ENCODE results near the gene BAIAP2L2. TPM values are rescaled to one million over a fixed set of nuclear protein-coding genes. Genes with fewer than 3 reads are reported as not detected.

The BAIAP2L2 gene
- total RNA-seq, 2 donors from 2014 or later = 2.5 TPM; not detected in 1

DNA sequence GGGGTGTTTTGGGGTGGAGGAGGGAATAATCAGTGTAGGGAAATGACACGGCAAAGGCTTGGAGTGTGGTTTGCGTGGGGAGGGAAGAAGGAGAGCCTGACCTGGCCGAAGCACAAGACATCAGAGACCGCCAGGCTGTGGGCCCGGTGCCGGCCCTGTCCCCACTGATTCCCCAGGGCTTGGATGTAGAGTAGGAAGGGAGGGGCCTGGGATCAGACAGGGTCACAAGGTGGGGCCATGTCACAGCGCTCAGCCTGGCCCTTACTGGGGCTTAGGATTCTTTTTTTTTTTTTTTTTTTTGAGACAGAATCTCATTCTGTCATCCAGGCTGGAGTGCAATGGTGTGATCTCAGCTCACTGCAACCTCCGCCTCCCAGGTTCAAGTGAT, 43.5 kb downstream of the BAIAP2L2 start:
- peaks cover 32 to 55% of the 10 kb centered on the region in 2 donors for H3K4me1 ChIP-seq (ENCODE audit: control insufficient read depth in 1 of 2, low read depth in 2 of 2)
- TF ChIP-seq, protein P1, sequence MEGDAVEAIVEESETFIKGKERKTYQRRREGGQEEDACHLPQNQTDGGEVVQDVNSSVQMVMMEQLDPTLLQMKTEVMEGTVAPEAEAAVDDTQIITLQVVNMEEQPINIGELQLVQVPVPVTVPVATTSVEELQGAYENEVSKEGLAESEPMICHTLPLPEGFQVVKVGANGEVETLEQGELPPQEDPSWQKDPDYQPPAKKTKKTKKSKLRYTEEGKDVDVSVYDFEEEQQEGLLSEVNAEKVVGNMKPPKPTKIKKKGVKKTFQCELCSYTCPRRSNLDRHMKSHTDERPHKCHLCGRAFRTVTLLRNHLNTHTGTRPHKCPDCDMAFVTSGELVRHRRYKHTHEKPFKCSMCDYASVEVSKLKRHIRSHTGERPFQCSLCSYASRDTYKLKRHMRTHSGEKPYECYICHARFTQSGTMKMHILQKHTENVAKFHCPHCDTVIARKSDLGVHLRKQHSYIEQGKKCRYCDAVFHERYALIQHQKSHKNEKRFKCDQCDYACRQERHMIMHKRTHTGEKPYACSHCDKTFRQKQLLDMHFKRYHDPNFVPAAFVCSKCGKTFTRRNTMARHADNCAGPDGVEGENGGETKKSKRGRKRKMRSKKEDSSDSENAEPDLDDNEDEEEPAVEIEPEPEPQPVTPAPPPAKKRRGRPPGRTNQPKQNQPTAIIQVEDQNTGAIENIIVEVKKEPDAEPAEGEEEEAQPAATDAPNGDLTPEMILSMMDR (IDR thresholded peaks at IDR 0.05) = no peak
- no peaks in the 10 kb centered on the region for H3K27me3 ChIP-seq (replicated peaks; ENCODE audit: insufficient read depth)
- H3K4me3 ChIP-seq = no peak overlapping the region
- H3K36me3 ChIP-seq = peaks cover 25% of the 10 kb centered on the region
- DNase-seq (ENCODE audit: low spot score) = no peak
- H3K27ac ChIP-seq = peak overlapping the region; percentile 94 to 96
- no peak for ATAC-seq (ENCODE audit: insufficient number of reproducible peaks, low FRiP score, low read depth)
- H3K9me3 ChIP-seq = no peaks in the 10 kb centered on the region

DNA sequence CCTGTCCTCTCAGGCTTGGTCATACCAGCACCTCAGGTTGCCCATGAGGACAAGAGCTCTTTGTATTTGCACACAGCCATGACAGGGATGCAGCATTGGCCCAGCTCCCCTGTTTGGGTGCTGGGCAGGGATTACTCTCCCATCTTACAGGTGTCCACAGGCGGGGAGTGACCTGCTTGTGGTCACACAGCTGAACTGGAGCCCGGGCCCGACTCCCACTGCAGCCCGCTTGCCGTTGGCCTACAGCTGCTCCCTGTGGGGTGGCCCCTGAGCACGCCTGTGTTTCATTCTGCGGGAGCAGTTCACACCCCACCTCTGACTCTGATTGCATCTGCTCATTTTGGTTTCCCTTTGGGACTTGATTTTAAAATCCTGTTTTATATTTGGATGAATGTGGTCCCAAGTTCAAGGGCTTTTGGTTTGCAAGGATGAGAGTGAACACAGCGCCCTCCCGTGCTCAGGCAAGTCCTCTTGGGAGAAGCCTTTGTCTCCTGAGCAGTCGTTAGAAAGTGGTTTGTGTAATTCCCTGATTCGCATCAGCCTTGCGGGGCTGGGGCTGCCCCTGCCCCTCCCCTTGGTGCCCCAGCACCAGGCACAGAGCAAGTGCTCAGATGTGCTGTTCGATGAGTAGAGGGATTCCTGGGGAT, 44.0 kb downstream of the BAIAP2L2 start:
- Histone ChIP-seq H3K36me3 (peaks cover 21% of the 10 kb centered on the region), H3K4me1 (ENCODE audit: control insufficient read depth in 1 of 2, low read depth in 2 of 2) (peaks cover 32 to 50% of the 10 kb centered on the region in 2 donors), H3K4me3 (no peak overlapping the region), H3K27me3 (replicated peaks; ENCODE audit: insufficient read depth) (no peaks in the 10 kb centered on the region), H3K9me3 (no peaks in the 10 kb centered on the region), H3K27ac (peak overlapping the region; percentile 94 to 96)
- no peak for DNase-seq (ENCODE audit: low spot score)
- TF ChIP-seq, protein P1 (IDR thresholded peaks at IDR 0.05) = no peak
- ATAC-seq (ENCODE audit: insufficient number of reproducible peaks, low FRiP score, low read depth) = no peak

DNA sequence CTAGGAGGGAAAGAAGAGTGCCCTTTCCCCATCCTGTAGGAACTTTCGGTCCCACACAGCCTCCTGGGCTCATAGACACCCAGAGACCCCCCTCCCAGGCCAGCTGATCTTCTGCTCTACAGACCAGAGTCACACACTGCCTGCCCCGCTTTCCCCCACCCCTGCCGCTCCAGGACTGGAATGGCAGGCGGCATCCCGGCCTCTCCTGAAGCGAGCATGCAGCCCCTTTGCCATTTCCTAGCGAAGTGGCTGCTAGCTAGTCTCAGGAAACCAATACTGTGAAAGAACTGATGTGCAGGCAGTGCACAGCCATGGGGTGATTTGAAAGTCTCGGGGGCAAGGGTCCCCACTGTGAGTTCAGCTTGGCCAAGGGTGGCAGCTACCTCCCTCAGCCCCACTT, 44.9 kb downstream of the BAIAP2L2 start:
- Histone ChIP-seq H3K4me1 (ENCODE audit: control insufficient read depth in 1 of 2, low read depth in 2 of 2) (peaks cover 30 to 41% of the 10 kb centered on the region in 2 donors), H3K27me3 (replicated peaks; ENCODE audit: insufficient read depth) (no peaks in the 10 kb centered on the region), H3K36me3 (peaks cover 18% of the 10 kb centered on the region), H3K9me3 (no peaks in the 10 kb centered on the region), H3K27ac (peak overlapping the region in 1 of 2 donors; percentile 94), H3K4me3 (no peak overlapping the region)
- ATAC-seq (ENCODE audit: insufficient number of reproducible peaks, low FRiP score, low read depth) = no peak
- TF ChIP-seq, protein P1 (IDR thresholded peaks at IDR 0.05) = no peak
- DNase-seq (ENCODE audit: low spot score) = no peak

DNA sequence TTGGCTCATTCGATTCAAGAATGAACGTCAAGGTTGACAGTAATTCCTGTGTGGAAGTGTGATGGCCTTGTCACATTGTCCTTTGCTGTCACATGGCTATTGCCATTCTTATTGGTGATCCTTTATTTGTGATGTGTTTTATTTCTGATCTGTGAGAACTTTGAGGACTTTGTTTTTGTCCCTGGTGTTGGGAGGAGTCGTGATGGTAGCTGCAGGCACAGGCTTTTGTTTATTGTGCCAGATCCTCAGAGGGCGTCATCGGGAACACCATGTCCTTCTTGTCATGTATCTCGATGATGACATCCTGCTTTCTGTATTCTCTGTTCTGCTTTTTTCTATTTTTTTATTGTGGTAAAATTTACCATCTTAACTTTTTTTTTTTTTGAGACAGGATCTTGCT, 47.7 kb downstream of the BAIAP2L2 start:
- peak overlapping the region; percentile 50 to 55 for H3K27ac ChIP-seq
- DNase-seq (ENCODE audit: low spot score) = no peak
- no peaks in the 10 kb centered on the region for H3K9me3 ChIP-seq
- no peak for ATAC-seq (ENCODE audit: insufficient number of reproducible peaks, low FRiP score, low read depth)
- peaks cover 11 to 19% of the 10 kb centered on the region in 2 donors for H3K4me1 ChIP-seq (ENCODE audit: control insufficient read depth in 1 of 2, low read depth in 2 of 2)
- TF ChIP-seq, protein P1 (IDR thresholded peaks at IDR 0.05) = no peak
- H3K4me3 ChIP-seq = no peak overlapping the region
- H3K36me3 ChIP-seq = peaks cover 22% of the 10 kb centered on the region
- H3K27me3 ChIP-seq (replicated peaks; ENCODE audit: insufficient read depth) = no peaks in the 10 kb centered on the region

DNA sequence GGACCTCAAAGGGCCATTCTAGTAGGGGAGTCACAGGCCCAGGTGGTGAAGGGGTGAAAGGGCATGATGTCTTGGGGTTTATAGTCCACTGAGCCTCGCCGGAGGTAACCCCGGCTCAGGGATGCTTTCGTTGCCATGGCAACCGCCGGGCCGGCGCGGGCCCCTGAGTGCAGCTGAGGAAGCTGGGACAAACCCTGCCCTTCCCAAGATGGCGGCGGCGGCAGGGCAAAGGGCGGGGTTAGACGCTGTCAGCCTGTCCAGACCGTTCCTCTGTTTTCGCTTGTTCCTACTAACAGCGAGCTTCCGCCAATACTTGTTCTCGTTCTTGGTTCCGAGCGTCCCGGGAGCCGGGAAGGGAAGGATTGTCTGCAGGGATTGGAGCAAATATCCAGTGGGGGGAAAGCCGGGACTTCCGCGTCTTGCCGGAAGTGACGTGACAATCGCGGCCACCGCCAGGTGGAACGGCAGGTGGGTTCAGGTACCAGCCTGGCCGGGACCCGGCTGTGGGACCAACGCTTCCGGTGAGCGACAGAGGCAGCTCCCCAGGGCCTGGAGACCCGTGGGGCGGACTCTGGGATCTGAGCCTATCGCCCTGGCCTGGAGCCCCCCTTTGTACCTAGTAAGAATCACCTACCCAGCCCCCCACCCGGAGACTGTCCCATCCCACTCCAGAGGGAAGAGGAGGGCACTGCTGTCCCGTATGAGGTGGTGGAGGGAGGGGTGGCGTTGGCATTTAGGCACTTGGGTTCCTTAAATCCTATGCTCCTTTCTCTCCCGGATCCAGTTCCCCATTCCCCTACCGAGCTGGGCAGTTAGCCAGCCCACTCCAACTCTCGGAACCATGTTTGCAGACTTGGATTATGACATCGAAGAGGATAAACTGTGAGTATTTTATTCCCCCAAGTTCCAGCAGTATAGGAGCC, 53.3 kb downstream of the BAIAP2L2 start, which contains the start of gene PICK1:
Gene PICK1, plus strand, starts transcription at position 436 of the 923 bp plus-strand sequence. Its CDS starts 406 bp downstream, at position 842.
- TF ChIP-seq, protein P1 (IDR thresholded peaks at IDR 0.05) = no peak
- peaks cover 5% of the 10 kb centered on the region for H3K36me3 ChIP-seq
- ATAC-seq (ENCODE audit: insufficient number of reproducible peaks, low FRiP score, low read depth) (peak; percentile 94), DNase-seq (ENCODE audit: low spot score) (peak; percentile 77)
- peak within 1 kb of the TSS; percentile 76 for H3K4me3 ChIP-seq
- peak within 1 kb of the TSS; percentile 89 to 94 for H3K27ac ChIP-seq
- H3K27me3 ChIP-seq (replicated peaks; ENCODE audit: insufficient read depth) = no peaks in the 10 kb centered on the region
- peaks cover 5 to 15% of the 10 kb centered on the region in 2 donors for H3K4me1 ChIP-seq (ENCODE audit: control insufficient read depth in 1 of 2, low read depth in 2 of 2)
- H3K9me3 ChIP-seq = no peaks in the 10 kb centered on the region
